K562 (cell line): Measurements from ENCODE around the gene PRCC. TPM values are rescaled to one million over a fixed set of nuclear protein-coding genes. Genes with fewer than 3 reads are reported as not detected.

ENCODE experiments used
- CEBPZ ChIP-seq: fragments of 150-350 bp; IDR thresholded peaks from 2 replicates; pipeline ENCODE4 v1.6.1; 2014; ENCODE audit warnings: low read depth, mild to moderate bottlenecking, low read length, borderline replicate concordance
- ETV1 ChIP-seq: fragments of 450-650 bp; conservative IDR thresholded peaks from 2 replicates; pipeline ENCODE4 v1.6.1; 2016; ENCODE audit warnings: missing genetic modification characterization, control low read depth, low read depth, missing compliant biosample characterization
- MECOM ChIP-seq: fragments of 250-450 bp; sonication (Bioruptor Pico); IDR thresholded peaks from 2 replicates; pipeline ENCODE4 v1.8.0; 2022; ENCODE audit warnings: inconsistent platforms
- TEAD4 ChIP-seq, 2 experiments: sonication (generic) in 1 of 2; formaldehyde crosslinking in 1 of 2; IDR thresholded peaks; 2 replicates each; pipeline versions ENCODE4 v1.6.1 to v1.8.0; 2012 to 2022; ENCODE audit warnings: borderline replicate concordance in 1 of 2, inconsistent platforms in 1 of 2, low read length in 1 of 2, mild to moderate bottlenecking in 1 of 2, missing genetic modification reagents in 1 of 2
- ZNF551 ChIP-seq: fragments of 250-450 bp; sonication (Bioruptor Pico); IDR thresholded peaks from 2 replicates; pipeline ENCODE4 v1.5.0; 2021; ENCODE audit warnings: mild to moderate bottlenecking, moderate library complexity
- polyA plus RNA-seq, 8 experiments: library from polyadenylated mRNA; depleted of rRNA in 4 of 8; stranded (reverse) in 5 of 8; unstranded in 3 of 8; fragments of >200 nt; fragmentation: Nextera tagmentation in 2 of 8; fragmentation: Illumina TruSeq in 1 of 8; extraction: Ambion mirVana in 2 of 8; extraction: Trizol in 1 of 8; gene quantifications; 2 replicates each; pipeline versions ENCODE4 v1.2.1 to v1.2.3, GENCODE V29; 2011 to 2014; ENCODE audit warnings: inconsistent platforms in 1 of 8, missing spikeins in 1 of 8
- total RNA-seq, 7 experiments: library from RNA; depleted of rRNA in 6 of 7; stranded (reverse); fragments of >200 nt in 6 of 7; fragmentation: Illumina TruSeq in 2 of 7; extraction: Trizol in 2 of 7; gene quantifications; 2 replicates each; pipeline versions ENCODE4 v1.2.1 to v1.2.3, GENCODE V29; 2011 to 2021; ENCODE audit warnings: low replicate concordance in 1 of 7
- TF ChIP-seq, protein P1 (sequence below): sonication (generic); formaldehyde crosslinking; IDR thresholded peaks from 2 replicates; pipeline ENCODE4 v1.8.1; 2023; ENCODE audit warnings: mild to moderate bottlenecking, missing genetic modification reagents
- TF ChIP-seq, protein P2 (sequence below): fragments of 250-450 bp; sonication (Bioruptor Pico); IDR thresholded peaks from 2 replicates; pipeline ENCODE4 v1.5.0; 2021; ENCODE audit warnings: mild to moderate bottlenecking, borderline replicate concordance

PRCC gene
- total and polyA plus RNA-seq, 9 of the 15 experiments (the other 6 are each of a cell fraction or from before 2014, with no cell fraction given), result 23.9 to 201 (median 41.1) TPM

DNA sequence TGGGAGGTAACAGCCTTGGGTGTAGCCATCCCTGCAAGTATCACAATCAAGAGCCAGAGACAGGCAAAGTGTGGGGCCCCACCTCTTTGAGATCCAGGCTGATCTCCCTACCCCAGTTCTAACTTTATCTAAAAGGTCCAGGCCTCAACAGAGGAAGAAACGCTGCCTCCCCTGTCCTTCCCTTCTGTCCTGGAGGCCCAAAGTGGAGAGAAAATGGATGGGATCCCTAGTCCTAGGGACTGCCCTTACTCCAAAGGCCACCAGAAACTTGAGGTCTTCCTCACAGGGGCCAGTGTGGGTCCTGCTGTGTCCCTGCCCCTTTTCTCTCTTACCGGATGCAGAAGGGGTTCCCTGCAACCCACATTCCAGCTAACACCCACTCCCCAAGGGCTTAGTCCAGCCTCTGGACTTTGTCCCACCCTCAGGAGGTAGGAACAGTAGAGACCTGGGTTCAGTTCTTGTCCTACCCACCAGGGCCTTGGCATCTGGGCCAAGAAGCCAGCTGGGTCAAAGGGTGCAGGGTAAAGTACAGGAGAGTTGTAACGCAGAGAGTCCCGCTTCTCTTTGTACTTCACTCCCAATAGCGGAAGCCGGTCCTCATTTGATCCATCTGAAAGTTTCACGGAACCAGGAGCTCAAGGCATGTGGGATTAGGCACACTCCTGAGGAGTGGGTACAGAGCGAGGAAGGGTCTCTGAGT is 17.8 kb upstream of the PRCC start (continued):
- TF ChIP-seq MECOM (CRISPR knock-in tag) (no peak), ZNF551 (CRISPR knock-in tag) (no peak), CEBPZ (no peak), TEAD4 (IDR thresholded peaks at IDR 0.05; ENCODE audit: low read length) (peak; percentile 28; the same call in 1 of the 2 replicates), TEAD4 (CRISPR knock-in tag; IDR thresholded peaks at IDR 0.05; ENCODE audit: borderline replicate concordance) (no peak), ETV1 (0 out of 2 replicates have a peak, but pooled peaks have one; percentile 24)
- TF ChIP-seq, protein P1, sequence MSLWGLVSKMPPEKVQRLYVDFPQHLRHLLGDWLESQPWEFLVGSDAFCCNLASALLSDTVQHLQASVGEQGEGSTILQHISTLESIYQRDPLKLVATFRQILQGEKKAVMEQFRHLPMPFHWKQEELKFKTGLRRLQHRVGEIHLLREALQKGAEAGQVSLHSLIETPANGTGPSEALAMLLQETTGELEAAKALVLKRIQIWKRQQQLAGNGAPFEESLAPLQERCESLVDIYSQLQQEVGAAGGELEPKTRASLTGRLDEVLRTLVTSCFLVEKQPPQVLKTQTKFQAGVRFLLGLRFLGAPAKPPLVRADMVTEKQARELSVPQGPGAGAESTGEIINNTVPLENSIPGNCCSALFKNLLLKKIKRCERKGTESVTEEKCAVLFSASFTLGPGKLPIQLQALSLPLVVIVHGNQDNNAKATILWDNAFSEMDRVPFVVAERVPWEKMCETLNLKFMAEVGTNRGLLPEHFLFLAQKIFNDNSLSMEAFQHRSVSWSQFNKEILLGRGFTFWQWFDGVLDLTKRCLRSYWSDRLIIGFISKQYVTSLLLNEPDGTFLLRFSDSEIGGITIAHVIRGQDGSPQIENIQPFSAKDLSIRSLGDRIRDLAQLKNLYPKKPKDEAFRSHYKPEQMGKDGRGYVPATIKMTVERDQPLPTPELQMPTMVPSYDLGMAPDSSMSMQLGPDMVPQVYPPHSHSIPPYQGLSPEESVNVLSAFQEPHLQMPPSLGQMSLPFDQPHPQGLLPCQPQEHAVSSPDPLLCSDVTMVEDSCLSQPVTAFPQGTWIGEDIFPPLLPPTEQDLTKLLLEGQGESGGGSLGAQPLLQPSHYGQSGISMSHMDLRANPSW (CRISPR knock-in tag), result no peak
- TF ChIP-seq, protein P2, sequence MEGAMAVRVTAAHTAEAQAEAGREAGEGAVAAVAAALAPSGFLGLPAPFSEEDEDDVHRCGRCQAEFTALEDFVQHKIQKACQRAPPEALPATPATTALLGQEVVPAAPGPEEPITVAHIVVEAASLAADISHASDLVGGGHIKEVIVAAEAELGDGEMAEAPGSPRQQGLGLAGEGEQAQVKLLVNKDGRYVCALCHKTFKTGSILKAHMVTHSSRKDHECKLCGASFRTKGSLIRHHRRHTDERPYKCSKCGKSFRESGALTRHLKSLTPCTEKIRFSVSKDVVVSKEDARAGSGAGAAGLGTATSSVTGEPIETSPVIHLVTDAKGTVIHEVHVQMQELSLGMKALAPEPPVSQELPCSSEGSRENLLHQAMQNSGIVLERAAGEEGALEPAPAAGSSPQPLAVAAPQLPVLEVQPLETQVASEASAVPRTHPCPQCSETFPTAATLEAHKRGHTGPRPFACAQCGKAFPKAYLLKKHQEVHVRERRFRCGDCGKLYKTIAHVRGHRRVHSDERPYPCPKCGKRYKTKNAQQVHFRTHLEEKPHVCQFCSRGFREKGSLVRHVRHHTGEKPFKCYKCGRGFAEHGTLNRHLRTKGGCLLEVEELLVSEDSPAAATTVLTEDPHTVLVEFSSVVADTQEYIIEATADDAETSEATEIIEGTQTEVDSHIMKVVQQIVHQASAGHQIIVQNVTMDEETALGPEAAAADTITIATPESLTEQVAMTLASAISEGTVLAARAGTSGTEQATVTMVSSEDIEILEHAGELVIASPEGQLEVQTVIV (CRISPR knock-in tag), result no peak
